Effector memory CD8-positive, alpha-beta T cell (primary cell): Measurements from ENCODE around the gene FOXA3.

Experiments used
- ATAC-seq: fragments of 150-1000 bp; cut with Tn5 transposase; replicated peaks from 2 replicates; pipeline ENCODE4 v1.10.0; 2021; ENCODE audit warnings: mild to moderate bottlenecking, moderate library complexity
- DNase-seq, 3 experiments: peaks; one replicate each; pipeline ENCODE4 v3.0.0; 2021
- H3K27ac Mint-ChIP-seq, 2 donors: one replicate each; pipeline ENCODE4 v1.8.0; 2022; ENCODE audit warnings: mild to moderate bottlenecking in 2 of 2, mixed read lengths in 2 of 2, moderate library complexity in 2 of 2
- H3K27me3 Mint-ChIP-seq, 2 donors: one replicate each; pipeline ENCODE4 v1.8.0; 2022; ENCODE audit warnings: mixed read lengths in 2 of 2
- H3K36me3 Mint-ChIP-seq: one replicate; pipeline ENCODE4 v1.8.0; 2022; ENCODE audit warnings: mild to moderate bottlenecking, moderate library complexity, mixed read lengths; ENCODE audit not compliant: insufficient read depth
- H3K4me1 Mint-ChIP-seq, 2 donors: one replicate each; pipeline ENCODE4 v1.8.0; 2022; ENCODE audit warnings: low read depth in 2 of 2, mixed read lengths in 2 of 2
- H3K4me3 Mint-ChIP-seq, 2 donors: one replicate each; pipeline ENCODE4 v1.8.0; 2022; ENCODE audit warnings: mild to moderate bottlenecking in 2 of 2, mixed read lengths in 2 of 2, moderate library complexity in 2 of 2
- H3K9me3 Mint-ChIP-seq, 2 donors: one replicate each; pipeline ENCODE4 v1.8.0; 2022; ENCODE audit warnings: mixed read lengths in 2 of 2
- total RNA-seq, 9 experiments: gene quantifications; one replicate each; lab custom pipeline; 2026; lab: John Stamatoyannopoulos, UW

The FOXA3 gene
- total RNA-seq = 0 to 0.63 (median 0.11) reads per million in 9 experiments

- Mint-ChIP-seq H3K4me3 (peak within 1 kb of the TSS; percentile 89 to 96), H3K4me1 (peaks cover 22 to 24% of the 10 kb centered on the region in 2 donors), H3K27ac (peak within 1 kb of the TSS; percentile 94 to 95), H3K27me3 (peaks cover 7 to 28% of the 10 kb centered on the region in 2 donors), H3K9me3 (no peaks in the 10 kb centered on the region), H3K36me3 (peaks cover 15% of the 10 kb centered on the region)
- DNase-seq (peak; percentile 45 to 58 (median 48)), ATAC-seq (peak; percentile 21)
Observed at GRCh38 chr19:45863840-45864628, at the start of gene FOXA3. FOXA3 (plus strand) TSS chr19:45864326; CDS start chr19:45864457, 131 bp downstream.

DNA sequence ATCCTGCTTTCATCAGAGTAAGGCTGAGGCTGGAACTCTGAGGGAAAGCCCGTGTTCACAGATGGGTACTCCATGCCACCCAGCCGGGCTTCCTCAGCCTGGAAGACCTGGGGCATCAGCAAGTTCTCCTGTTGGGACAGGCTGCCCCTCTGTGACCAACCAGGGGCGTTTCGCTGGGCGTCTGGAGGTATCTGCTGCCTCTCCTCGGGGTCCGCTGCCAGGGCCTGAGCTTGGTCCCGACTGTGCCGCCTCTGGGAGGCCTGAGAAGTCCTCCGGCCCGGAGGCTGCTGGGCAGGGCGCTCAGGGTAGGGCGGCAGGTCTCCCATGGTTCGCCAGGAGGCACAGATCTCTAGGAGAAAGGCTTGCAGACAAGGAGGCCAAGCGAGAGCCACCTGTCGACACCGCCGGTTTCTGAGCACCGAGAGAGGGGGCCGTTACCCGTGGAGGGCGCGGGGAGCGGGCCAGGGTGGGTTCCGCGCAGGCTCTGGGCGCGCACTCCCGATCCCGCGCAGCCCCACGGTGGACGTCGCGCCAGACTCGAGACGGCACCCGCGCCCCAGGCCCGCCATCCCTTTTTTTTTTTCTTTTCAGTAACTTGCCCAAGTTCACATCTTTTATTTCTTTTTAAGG is 49.2 kb upstream of the FOXA3 start, which contains the start of gene RSPH6A:
Gene RSPH6A, minus strand, starts transcription at position 458 of the 630 bp plus-strand sequence. Its CDS starts 132 bp downstream, at position 326.
- Mint-ChIP-seq H3K27ac (no peak within 1 kb of the TSS), H3K36me3 (peaks cover 19% of the 10 kb centered on the region), H3K4me1 (peaks cover 0 to 2% of the 10 kb centered on the region in 2 donors), H3K27me3 (no peaks in the 10 kb centered on the region), H3K4me3 (no peak within 1 kb of the TSS), H3K9me3 (no peaks in the 10 kb centered on the region)
- no peak for DNase-seq
- ATAC-seq = no peak

GRCh38 chr19:45815481-45816216 is 48.5 kb upstream of the FOXA3 start:
- Mint-ChIP-seq H3K27me3 (no peaks in the 10 kb centered on the region), H3K4me3 (no peak overlapping the region)

DNA sequence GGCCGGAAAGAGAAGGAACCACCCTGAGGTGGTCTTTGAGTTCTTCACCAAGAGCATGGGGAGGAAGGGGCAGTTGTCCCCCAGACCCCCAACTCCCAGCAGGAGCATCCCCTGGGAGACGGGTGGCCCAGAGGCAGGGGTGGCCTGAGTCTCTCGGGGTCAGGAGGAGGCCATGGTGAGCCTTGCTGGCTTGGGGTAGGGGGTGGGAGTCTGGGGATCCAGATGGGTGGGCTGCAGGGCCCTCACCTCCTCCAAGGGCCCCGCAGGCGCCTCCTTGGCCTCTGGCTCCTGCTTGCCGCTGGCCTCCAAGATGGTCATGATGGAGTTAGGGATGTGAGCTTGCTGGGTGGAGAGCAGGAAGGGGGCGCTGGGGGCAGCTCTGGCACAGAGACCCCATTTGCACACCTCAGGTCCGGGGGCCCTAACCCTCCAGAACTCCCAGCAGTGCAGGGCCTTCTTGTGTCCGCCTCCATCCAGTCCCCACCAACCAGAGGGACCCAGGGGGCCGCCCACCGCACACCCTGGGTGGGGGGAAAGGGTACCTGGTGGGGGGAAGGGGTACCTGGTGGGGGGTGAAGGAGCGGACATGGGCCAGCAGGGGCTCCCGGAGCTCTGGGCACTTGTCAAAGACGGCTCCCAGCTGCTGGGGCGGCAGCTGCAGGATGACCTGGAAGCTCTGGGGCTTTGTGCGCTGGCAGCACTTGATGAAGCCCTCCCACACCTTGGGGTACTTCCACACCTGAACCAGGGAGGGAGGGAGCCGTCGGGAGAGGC is 47.7 kb upstream of the FOXA3 start:
- Mint-ChIP-seq H3K36me3 (peaks cover 18% of the 10 kb centered on the region), H3K27ac (no peak overlapping the region), H3K27me3 (no peaks in the 10 kb centered on the region), H3K9me3 (no peaks in the 10 kb centered on the region), H3K4me1 (peaks cover 0 to 4% of the 10 kb centered on the region in 2 donors), H3K4me3 (no peak overlapping the region)
- ATAC-seq = no peak
- no peak for DNase-seq

More at GRCh38 chr19:45815481-45816216, 48.5 kb upstream of the FOXA3 start:
- ATAC-seq = no peak
- DNase-seq = no peak
- Mint-ChIP-seq H3K4me1 (peaks cover 0 to 2% of the 10 kb centered on the region in 2 donors), H3K27ac (no peak overlapping the region), H3K9me3 (no peaks in the 10 kb centered on the region), H3K36me3 (peaks cover 19% of the 10 kb centered on the region)

- DNase-seq (peak; percentile 96), ATAC-seq (peak; percentile 100)
- no peak overlapping the region for H3K4me3 Mint-ChIP-seq
- H3K36me3 Mint-ChIP-seq = peaks cover 18% of the 10 kb centered on the region
- peaks cover 0 to 4% of the 10 kb centered on the region in 2 donors for H3K4me1 Mint-ChIP-seq
- no peaks in the 10 kb centered on the region for H3K9me3 Mint-ChIP-seq
- peak overlapping the region in 1 of 2 donors; percentile 49 for H3K27ac Mint-ChIP-seq
- H3K27me3 Mint-ChIP-seq = no peaks in the 10 kb centered on the region
Observed at GRCh38 chr19:45817010-45817724, 47.0 kb upstream of the FOXA3 start.

- Mint-ChIP-seq H3K36me3 (peaks cover 18% of the 10 kb centered on the region), H3K4me1 (peaks cover 0 to 4% of the 10 kb centered on the region in 2 donors), H3K4me3 (no peak overlapping the region), H3K27ac (peak overlapping the region in 1 of 2 donors; percentile 49), H3K27me3 (no peaks in the 10 kb centered on the region), H3K9me3 (no peaks in the 10 kb centered on the region)
- ATAC-seq (peak; percentile 10), DNase-seq (no peak)
Observed at GRCh38 chr19:45817725-45818301, 46.3 kb upstream of the FOXA3 start.

DNA sequence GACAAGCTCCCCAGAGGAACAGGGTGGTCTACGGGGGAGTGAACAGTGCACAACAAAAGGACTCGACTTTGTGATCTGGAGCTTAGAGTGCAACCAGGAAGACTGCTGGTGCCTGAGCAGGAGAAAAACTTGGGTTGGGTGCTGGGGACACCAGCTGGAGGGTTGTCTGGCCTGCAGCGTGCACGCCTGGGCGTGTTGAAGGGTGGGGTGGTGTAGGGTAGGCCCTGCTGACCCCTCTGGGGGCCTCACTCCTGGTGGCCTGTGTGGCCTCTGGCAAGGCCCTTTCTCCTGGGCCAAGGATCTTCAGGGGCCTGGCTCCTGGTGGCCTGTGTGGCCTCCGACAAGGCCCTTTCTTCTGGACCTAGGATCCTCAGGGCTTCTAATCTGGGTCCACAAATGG is 44.4 kb upstream of the FOXA3 start:
- Mint-ChIP-seq H3K36me3 (peaks cover 14% of the 10 kb centered on the region), H3K4me1 (peaks cover 0 to 5% of the 10 kb centered on the region in 2 donors), H3K4me3 (no peak overlapping the region), H3K27ac (peak overlapping the region in 1 of 2 donors; percentile 20), H3K27me3 (no peaks in the 10 kb centered on the region), H3K9me3 (no peaks in the 10 kb centered on the region)
- ATAC-seq (no peak), DNase-seq (no peak)

GRCh38 chr19:45820413-45821102 is 43.6 kb upstream of the FOXA3 start:
- no peak overlapping the region for H3K4me3 Mint-ChIP-seq
- no peaks in the 10 kb centered on the region for H3K27me3 Mint-ChIP-seq
- DNase-seq (no peak), ATAC-seq (no peak)
- H3K36me3 Mint-ChIP-seq = peaks cover 14% of the 10 kb centered on the region
- H3K4me1 Mint-ChIP-seq = peaks cover 0 to 5% of the 10 kb centered on the region in 2 donors
- no peaks in the 10 kb centered on the region for H3K9me3 Mint-ChIP-seq
- no peak overlapping the region for H3K27ac Mint-ChIP-seq

GRCh38 chr19:45821103-45821521 is 43.0 kb upstream of the FOXA3 start:
- H3K4me3 Mint-ChIP-seq = no peak overlapping the region
- peak overlapping the region in 1 of 2 donors; percentile 41 for H3K27ac Mint-ChIP-seq
- DNase-seq (no peak), ATAC-seq (no peak)
- peaks cover 14% of the 10 kb centered on the region for H3K36me3 Mint-ChIP-seq
- no peaks in the 10 kb centered on the region for H3K27me3 Mint-ChIP-seq
- no peaks in the 10 kb centered on the region for H3K9me3 Mint-ChIP-seq
- peaks cover 0 to 5% of the 10 kb centered on the region in 2 donors for H3K4me1 Mint-ChIP-seq

DNA sequence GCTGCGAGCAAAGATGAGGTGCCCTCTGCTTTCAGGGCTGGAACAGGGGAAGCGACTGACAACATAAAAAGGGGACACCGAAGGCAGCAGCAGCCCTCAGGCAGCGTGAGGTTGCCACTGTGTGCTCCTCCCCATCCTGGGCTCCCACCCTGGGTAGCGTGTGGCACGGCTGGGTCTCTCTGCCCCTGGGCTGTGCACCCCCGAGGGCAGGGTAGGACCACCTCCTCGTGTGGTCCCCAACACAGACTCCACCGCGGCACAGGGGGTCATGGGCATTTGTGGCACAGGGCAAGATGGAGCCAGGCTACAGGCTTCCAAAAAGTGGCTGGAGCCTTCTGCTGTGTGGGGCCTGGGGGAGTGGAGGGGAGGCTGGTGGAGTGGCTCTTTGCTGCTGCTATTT is 42.6 kb upstream of the FOXA3 start:
- ATAC-seq (no peak), DNase-seq (no peak)
- peak overlapping the region in 1 of 2 donors; percentile 41 for H3K27ac Mint-ChIP-seq
- no peaks in the 10 kb centered on the region for H3K9me3 Mint-ChIP-seq
- H3K27me3 Mint-ChIP-seq = no peaks in the 10 kb centered on the region
- H3K36me3 Mint-ChIP-seq = peaks cover 14% of the 10 kb centered on the region
- peaks cover 0 to 5% of the 10 kb centered on the region in 2 donors for H3K4me1 Mint-ChIP-seq
- no peak overlapping the region for H3K4me3 Mint-ChIP-seq

DNA sequence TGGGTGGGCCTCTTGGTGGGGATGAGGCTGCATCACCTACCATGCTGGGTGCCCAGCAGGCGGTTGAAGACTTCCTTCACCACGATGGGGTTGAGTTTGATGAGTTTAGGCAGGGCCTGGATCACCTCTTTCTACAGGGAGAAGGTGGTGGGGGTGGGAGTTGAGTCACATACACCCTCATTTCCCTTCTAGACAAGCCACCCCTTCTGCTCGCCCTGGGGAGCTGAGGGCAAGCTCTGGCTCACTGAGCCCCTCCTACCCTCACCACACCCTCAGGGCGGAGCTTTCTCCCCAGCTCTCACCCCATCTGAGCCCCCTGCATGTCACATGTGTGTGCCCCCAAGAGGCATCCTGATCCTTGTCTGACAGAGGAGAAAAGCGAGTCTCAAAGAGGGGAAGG is 41.4 kb upstream of the FOXA3 start:
- no peaks in the 10 kb centered on the region for H3K27me3 Mint-ChIP-seq
- H3K9me3 Mint-ChIP-seq = no peaks in the 10 kb centered on the region
- ATAC-seq (no peak), DNase-seq (no peak)
- H3K36me3 Mint-ChIP-seq = peaks cover 14% of the 10 kb centered on the region
- peaks cover 0 to 3% of the 10 kb centered on the region in 2 donors for H3K4me1 Mint-ChIP-seq
- H3K4me3 Mint-ChIP-seq = no peak overlapping the region
- H3K27ac Mint-ChIP-seq = no peak overlapping the region
